DND-41 (cell line): ENCODE results near the gene LMBR1L.
"Not testable (repeated sequence)": the region's sequence is repeated elsewhere in the genome, so short reads cannot be mapped to it uniquely, and the experiment has no call there.

Source experiments
- ATAC-seq: fragments of 200-7000 bp; cut with Tn5 transposase; 3 replicates; pipeline ENCODE4 v1.9.1; 2021; ENCODE audit warnings: low read depth; ENCODE audit not compliant: insufficient read depth
- DNase-seq: peaks from one replicate; pipeline ENCODE4 v3.0.0-alpha.2; 2020
- H2AFZ ChIP-seq: 2 replicates; pipeline ENCODE4 v1.6.0; 2012; ENCODE audit warnings: low read depth, low read length
- H3K27ac ChIP-seq: 2 replicates; pipeline ENCODE4 v1.5.1; 2012; ENCODE audit warnings: low read length, inconsistent platforms
- H3K27me3 ChIP-seq: fragments of 200-600 bp; sonication (generic); 2 replicates; pipeline ENCODE4 v1.6.0; 2012; ENCODE audit warnings: low read length, mild to moderate bottlenecking, inconsistent platforms; ENCODE audit not compliant: insufficient read depth, poor library complexity
- H3K36me3 ChIP-seq: 2 replicates; pipeline ENCODE4 v1.5.1; 2012; ENCODE audit warnings: low read length, inconsistent platforms; ENCODE audit not compliant: insufficient read depth
- H3K4me1 ChIP-seq: 2 replicates; pipeline ENCODE4 v1.5.1; 2012; ENCODE audit warnings: mild to moderate bottlenecking, low read length; ENCODE audit not compliant: insufficient read depth
- H3K4me2 ChIP-seq: 2 replicates; pipeline ENCODE4 v1.6.0; 2012; ENCODE audit warnings: mild to moderate bottlenecking, moderate library complexity, low read length, inconsistent platforms; ENCODE audit not compliant: insufficient read depth
- H3K4me3 ChIP-seq, 2 experiments: fragments of 200-600 bp in 1 of 2; shearing (Covaris generic) in 1 of 2; 2 replicates each; pipeline ENCODE4 v1.5.1; 2012 to 2016; ENCODE audit warnings: inconsistent platforms in 2 of 2, low read length in 2 of 2, mild to moderate bottlenecking in 2 of 2, low read depth in 1 of 2, moderate library complexity in 1 of 2
- H3K79me2 ChIP-seq: 2 replicates; pipeline ENCODE4 v1.6.0; 2012; ENCODE audit warnings: low read length, inconsistent platforms; ENCODE audit not compliant: insufficient read depth
- H3K9ac ChIP-seq: 2 replicates; pipeline ENCODE4 v1.6.0; 2012; ENCODE audit warnings: low read depth, mild to moderate bottlenecking, inconsistent platforms, low read length, moderate library complexity
- H3K9me3 ChIP-seq: 2 replicates; pipeline ENCODE4 v1.5.1; 2012; ENCODE audit warnings: low read length, moderate library complexity, mild to moderate bottlenecking, inconsistent platforms; ENCODE audit not compliant: insufficient read depth, severe bottlenecking
- H4K20me1 ChIP-seq: 2 replicates; pipeline ENCODE4 v1.6.0; 2012; ENCODE audit warnings: low read length; ENCODE audit not compliant: insufficient read depth
- EZH2 ChIP-seq: IDR thresholded peaks from 3 replicates; pipeline ENCODE4 v1.6.1; 2012; ENCODE audit warnings: borderline replicate concordance, low read depth, mild to moderate bottlenecking, moderate library complexity, low read length, inconsistent platforms; ENCODE audit not compliant: severe bottlenecking
- TF ChIP-seq, protein P1 (sequence below): IDR thresholded peaks from 2 replicates; pipeline ENCODE4 v1.5.1; 2012; ENCODE audit warnings: borderline replicate concordance, low read length, moderate library complexity, mild to moderate bottlenecking; ENCODE audit not compliant: poor library complexity, severe bottlenecking; ENCODE audit errors: extremely low read depth

LMBR1L gene

DNA sequence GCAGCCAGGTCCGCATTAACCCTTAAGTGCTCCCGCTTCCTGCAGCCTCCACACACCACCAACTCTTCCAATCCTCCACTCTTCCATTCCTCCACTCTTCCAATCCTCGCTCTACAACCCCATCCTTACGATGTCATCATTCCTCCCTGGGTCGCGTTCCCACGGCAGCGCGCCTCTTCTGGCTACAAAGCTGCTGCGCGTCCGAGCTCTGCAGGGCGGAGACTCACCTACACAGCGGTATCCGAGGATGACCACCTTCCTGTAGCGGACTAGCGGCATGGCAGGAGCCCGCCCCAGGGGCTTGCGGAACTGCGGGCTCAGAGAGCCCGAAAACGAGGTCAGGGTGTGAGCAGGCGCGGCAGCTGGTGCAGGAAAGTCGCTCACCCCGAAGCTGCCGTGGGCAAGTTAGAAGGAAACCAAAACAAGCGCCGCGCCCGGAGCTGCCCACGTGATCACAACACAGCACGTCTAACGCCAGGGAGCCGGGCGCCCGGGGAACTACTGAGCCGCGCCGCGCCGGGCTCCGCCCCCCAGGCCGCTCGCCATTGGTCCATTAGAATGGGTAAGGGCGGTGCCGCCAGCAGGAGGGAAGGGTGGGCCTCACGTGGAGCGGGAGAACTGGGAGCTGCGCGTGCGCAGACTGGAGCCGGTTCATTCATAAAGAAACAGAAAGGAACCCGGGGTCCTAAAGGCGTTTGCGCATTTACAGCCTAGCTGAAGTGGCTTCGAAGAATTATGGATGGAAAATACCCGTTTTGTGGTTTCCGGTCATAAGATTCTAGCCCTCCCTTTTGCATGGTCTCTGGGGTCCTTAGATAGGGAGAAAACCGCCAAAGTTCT, 40.9 kb downstream of the LMBR1L start, which contains the start of gene RHEBL1:
RHEBL1 (minus strand) TSS at position 473 of the 840 bp plus-strand sequence; CDS start at position 279, 194 bp downstream.
- TF ChIP-seq, protein P1, sequence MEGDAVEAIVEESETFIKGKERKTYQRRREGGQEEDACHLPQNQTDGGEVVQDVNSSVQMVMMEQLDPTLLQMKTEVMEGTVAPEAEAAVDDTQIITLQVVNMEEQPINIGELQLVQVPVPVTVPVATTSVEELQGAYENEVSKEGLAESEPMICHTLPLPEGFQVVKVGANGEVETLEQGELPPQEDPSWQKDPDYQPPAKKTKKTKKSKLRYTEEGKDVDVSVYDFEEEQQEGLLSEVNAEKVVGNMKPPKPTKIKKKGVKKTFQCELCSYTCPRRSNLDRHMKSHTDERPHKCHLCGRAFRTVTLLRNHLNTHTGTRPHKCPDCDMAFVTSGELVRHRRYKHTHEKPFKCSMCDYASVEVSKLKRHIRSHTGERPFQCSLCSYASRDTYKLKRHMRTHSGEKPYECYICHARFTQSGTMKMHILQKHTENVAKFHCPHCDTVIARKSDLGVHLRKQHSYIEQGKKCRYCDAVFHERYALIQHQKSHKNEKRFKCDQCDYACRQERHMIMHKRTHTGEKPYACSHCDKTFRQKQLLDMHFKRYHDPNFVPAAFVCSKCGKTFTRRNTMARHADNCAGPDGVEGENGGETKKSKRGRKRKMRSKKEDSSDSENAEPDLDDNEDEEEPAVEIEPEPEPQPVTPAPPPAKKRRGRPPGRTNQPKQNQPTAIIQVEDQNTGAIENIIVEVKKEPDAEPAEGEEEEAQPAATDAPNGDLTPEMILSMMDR = peak; percentile 53
- no peak for TF ChIP-seq EZH2
- Histone ChIP-seq H3K9me3 (no peaks in the 10 kb centered on the region), H2AFZ (peak within 1 kb of the TSS; percentile 99), H4K20me1 (no peaks in the 10 kb centered on the region), H3K27me3 (no peaks in the 10 kb centered on the region), H3K9ac (peak within 1 kb of the TSS; percentile 76), H3K4me2 (peak within 1 kb of the TSS; percentile 85), H3K4me3 (peak within 1 kb of the TSS; percentile 86 to 90), H3K4me1 (peaks cover 20% of the 10 kb centered on the region), H3K27ac (peak within 1 kb of the TSS; percentile 93), H3K36me3 (peaks cover 12% of the 10 kb centered on the region), H3K79me2 (peaks cover 13% of the 10 kb centered on the region; the same call in 1 of the 2 replicates)
- DNase-seq (peak; percentile 100), ATAC-seq (peak; percentile 98)

DNA sequence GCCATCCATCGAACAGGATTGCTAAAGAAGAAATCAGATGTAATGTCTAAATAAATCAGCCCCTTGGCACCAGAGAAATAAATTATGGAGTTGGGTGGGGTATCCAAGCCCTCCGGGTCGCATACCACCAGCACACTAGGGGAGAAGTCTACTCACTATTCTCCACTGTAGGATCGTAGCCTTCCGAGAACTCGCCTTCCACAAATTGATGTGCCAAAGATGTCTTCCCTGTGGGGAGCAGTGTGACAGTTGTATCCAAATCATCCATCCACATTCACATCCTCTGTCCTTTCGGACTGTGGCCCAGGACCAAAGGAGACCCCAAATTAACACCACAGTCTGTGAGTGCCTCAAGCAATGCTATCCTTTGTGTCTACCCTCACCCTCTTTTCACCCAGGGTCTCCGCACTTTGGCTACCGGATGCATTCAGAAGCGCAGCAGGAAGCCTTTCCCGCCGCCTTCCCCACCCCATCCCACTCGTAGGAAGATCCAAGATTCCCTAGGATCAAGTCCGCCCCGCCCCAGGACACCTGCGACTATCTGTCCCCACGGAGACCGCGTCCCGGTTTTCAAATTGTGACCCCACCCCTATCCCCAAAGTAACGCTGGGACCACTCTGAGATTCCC, 41.7 kb downstream of the LMBR1L start:
- peak overlapping the region; percentile 86 to 90 for H3K4me3 ChIP-seq
- no peaks in the 10 kb centered on the region for H4K20me1 ChIP-seq
- H3K4me2 ChIP-seq = peak overlapping the region; percentile 85
- peak overlapping the region; percentile 76 for H3K9ac ChIP-seq
- no peak for DNase-seq
- peaks cover 16% of the 10 kb centered on the region for H3K36me3 ChIP-seq
- peak overlapping the region; percentile 82 for H3K27ac ChIP-seq
- no peaks in the 10 kb centered on the region for H3K27me3 ChIP-seq
- peak overlapping the region; percentile 99 for H2AFZ ChIP-seq
- ATAC-seq = no peak
- TF ChIP-seq EZH2 = no peak
- TF ChIP-seq, protein P1 = no peak
- H3K4me1 ChIP-seq = peaks cover 20% of the 10 kb centered on the region
- H3K9me3 ChIP-seq = no peaks in the 10 kb centered on the region
- H3K79me2 ChIP-seq = peaks cover 13% of the 10 kb centered on the region; the same call in 1 of the 2 replicates

DNA sequence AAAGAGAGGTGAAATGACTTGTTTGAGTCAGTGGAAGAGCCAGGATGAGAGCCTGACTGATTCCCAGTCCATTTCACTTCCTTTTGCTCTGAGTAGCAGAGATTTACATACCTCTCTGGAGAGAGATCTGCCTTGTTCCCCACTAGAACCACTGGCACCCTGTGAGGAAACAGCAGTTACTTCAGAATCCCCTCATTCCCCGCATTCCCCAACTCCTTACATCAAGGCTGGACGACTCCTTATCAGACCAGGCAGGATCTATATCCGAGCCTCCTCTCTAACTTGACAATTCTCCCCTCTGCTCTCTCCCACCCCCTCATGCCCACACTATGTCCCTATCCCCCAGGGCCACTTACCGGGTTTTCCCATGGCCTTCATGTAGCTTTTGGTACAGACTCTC, 44.5 kb downstream of the LMBR1L start:
- ATAC-seq = no peak
- no peak for DNase-seq
- no peak for TF ChIP-seq EZH2
- Histone ChIP-seq H3K36me3 (peaks cover 16% of the 10 kb centered on the region), H3K4me2 (no peak overlapping the region), H2AFZ (no peak overlapping the region), H4K20me1 (no peaks in the 10 kb centered on the region), H3K4me1 (peaks cover 34% of the 10 kb centered on the region), H3K79me2 (peaks cover 19% of the 10 kb centered on the region), H3K9me3 (no peaks in the 10 kb centered on the region), H3K9ac (no peak overlapping the region), H3K27ac (no peak overlapping the region), H3K27me3 (no peaks in the 10 kb centered on the region), H3K4me3 (no peak overlapping the region)

DNA sequence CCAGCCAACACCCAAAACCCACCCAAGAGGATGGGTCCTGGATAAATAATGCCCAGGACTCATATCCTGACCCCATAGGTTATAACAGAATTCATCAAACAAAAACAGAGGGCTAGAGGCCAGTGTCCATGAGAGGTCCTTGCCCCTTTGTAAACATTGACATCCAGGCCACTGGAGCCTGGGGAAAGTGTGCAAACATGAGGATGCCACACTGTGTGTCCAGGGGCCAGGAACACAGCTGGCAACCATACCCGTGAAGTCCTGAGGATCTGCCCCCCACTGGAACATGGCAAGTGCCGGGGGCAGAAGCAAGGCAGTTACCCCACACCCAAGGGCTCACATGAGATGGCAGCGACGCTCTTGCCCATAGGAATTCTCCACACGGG, 45.9 kb downstream of the LMBR1L start:
- no peak overlapping the region for H3K27ac ChIP-seq
- no peak overlapping the region for H3K9ac ChIP-seq
- peaks cover 32% of the 10 kb centered on the region for H3K79me2 ChIP-seq
- H3K36me3 ChIP-seq = peaks cover 16% of the 10 kb centered on the region
- peaks cover 27% of the 10 kb centered on the region for H3K4me1 ChIP-seq
- no peak overlapping the region for H3K4me2 ChIP-seq
- ATAC-seq = no peak
- H3K9me3 ChIP-seq = no peaks in the 10 kb centered on the region
- H2AFZ ChIP-seq = no peak overlapping the region
- DNase-seq = no peak
- H4K20me1 ChIP-seq = no peaks in the 10 kb centered on the region
- no peak overlapping the region for H3K4me3 ChIP-seq
- no peaks in the 10 kb centered on the region for H3K27me3 ChIP-seq
- TF ChIP-seq, protein P1 = no peak
- no peak for TF ChIP-seq EZH2

DNA sequence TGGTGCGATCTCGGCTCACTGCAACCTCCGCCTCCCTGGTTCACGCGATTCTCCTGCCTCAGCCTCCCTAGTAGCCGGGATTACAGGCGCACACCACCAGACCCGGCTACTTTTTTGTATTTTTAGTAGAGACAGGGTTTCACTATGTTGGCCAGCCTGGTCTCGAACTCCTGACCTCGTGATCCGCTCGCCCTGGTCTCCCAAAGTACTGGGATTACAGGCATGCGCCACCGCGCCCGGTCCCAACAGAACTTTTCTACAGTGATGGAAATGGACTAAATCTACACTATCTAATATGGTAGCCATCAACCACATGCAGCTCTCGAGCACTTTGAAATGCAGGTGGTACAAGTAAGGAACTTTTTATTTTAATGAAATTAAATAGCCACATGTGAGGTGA, 48.7 kb downstream of the LMBR1L start:
- DNase-seq, ATAC-seq, H3K9me3 ChIP-seq, H3K27ac ChIP-seq, H3K27me3 ChIP-seq: not testable (repeated sequence)
- peak overlapping the region in 1 of 2 experiments; percentile 84; a peak in 1 of 4 replicates for H3K4me3 ChIP-seq
- peaks cover 41% of the 10 kb centered on the region for H3K36me3 ChIP-seq
- H3K4me2 ChIP-seq = peak overlapping the region; percentile 99; the same call in 1 of the 2 replicates
- peaks cover 26% of the 10 kb centered on the region for H4K20me1 ChIP-seq
- peaks cover 39% of the 10 kb centered on the region for H3K4me1 ChIP-seq
- H2AFZ ChIP-seq = peak overlapping the region; percentile 93; the same call in 1 of the 2 replicates
- peaks cover 48% of the 10 kb centered on the region for H3K79me2 ChIP-seq
- peak overlapping the region; percentile 99; the same call in 1 of the 2 replicates for H3K9ac ChIP-seq
